H9 (cell line): ENCODE results near the gene TSSK2. TPM values are rescaled to one million over a fixed set of nuclear protein-coding genes. Genes with fewer than 3 reads are reported as not detected.

Experiments
- DNase-seq: peaks from one replicate; pipeline ENCODE4 v3.0.0-alpha.2; 2017
- H2AFZ ChIP-seq: one replicate; pipeline ENCODE4 v1.6.1; 2013; ENCODE audit warnings: mild to moderate bottlenecking, low read length, control low read depth, moderate library complexity
- H2AK5ac ChIP-seq: 2 replicates; pipeline ENCODE4 v1.6.1; 2013; ENCODE audit warnings: low read length, control low read depth, mixed read lengths; ENCODE audit not compliant: insufficient read length
- H2BK120ac ChIP-seq: one replicate; pipeline ENCODE4 v1.6.1; 2013; ENCODE audit warnings: low read depth, mild to moderate bottlenecking, low read length, control low read depth, inconsistent platforms; ENCODE audit not compliant: poor library complexity, severe bottlenecking
- H2BK12ac ChIP-seq: 2 replicates; pipeline ENCODE4 v1.6.1; 2013; ENCODE audit warnings: low read length, control low read depth, mixed read lengths, low read depth; ENCODE audit not compliant: insufficient read length
- H2BK15ac ChIP-seq: 2 replicates; pipeline ENCODE4 v1.6.1; 2013; ENCODE audit warnings: low read depth, low read length, control low read depth
- H2BK20ac ChIP-seq: one replicate; pipeline ENCODE4 v1.6.1; 2013; ENCODE audit warnings: low read depth, mild to moderate bottlenecking, low read length, control low read depth, inconsistent platforms; ENCODE audit not compliant: poor library complexity, severe bottlenecking
- H2BK5ac ChIP-seq: 2 replicates; pipeline ENCODE4 v1.6.1; 2013; ENCODE audit warnings: low read length, control low read depth, mixed read lengths; ENCODE audit not compliant: insufficient read length
- H3K14ac ChIP-seq: 2 replicates; pipeline ENCODE4 v1.6.1; 2013; ENCODE audit warnings: low read length, control low read depth; ENCODE audit not compliant: insufficient read depth
- H3K18ac ChIP-seq: 2 replicates; pipeline ENCODE4 v1.6.1; 2013; ENCODE audit warnings: low read depth, mild to moderate bottlenecking, mixed read lengths, low read length, control low read depth; ENCODE audit not compliant: insufficient read length
- H3K23ac ChIP-seq: 2 replicates; pipeline ENCODE4 v1.6.1; 2013; ENCODE audit warnings: low read length, control low read depth, mixed read lengths, low read depth; ENCODE audit not compliant: insufficient read length
- H3K23me2 ChIP-seq: 2 replicates; pipeline ENCODE4 v1.6.1; 2013; ENCODE audit warnings: low read depth, mild to moderate bottlenecking, mixed read lengths, low read length, control low read depth; ENCODE audit not compliant: insufficient read length, poor library complexity, severe bottlenecking
- H3K27ac ChIP-seq: 2 replicates; pipeline ENCODE4 v1.5.1; 2013; ENCODE audit warnings: low read length, control low read depth, mixed read lengths, low read depth; ENCODE audit not compliant: insufficient read length
- H3K27me3 ChIP-seq: 2 replicates; pipeline ENCODE4 v1.6.1; 2013; ENCODE audit warnings: low read length, control low read depth, inconsistent platforms; ENCODE audit not compliant: insufficient read depth
- H3K4ac ChIP-seq: 2 replicates; pipeline ENCODE4 v1.6.1; 2013; ENCODE audit warnings: low read depth, mild to moderate bottlenecking, control low read depth, inconsistent platforms, low read length, moderate library complexity
- H3K4me1 ChIP-seq: 2 replicates; pipeline ENCODE4 v1.6.1; 2013; ENCODE audit warnings: low read length, control low read depth, inconsistent platforms; ENCODE audit not compliant: insufficient read depth
- H3K4me2 ChIP-seq: 2 replicates; pipeline ENCODE4 v1.6.1; 2013; ENCODE audit warnings: low read length, control low read depth, mixed read lengths; ENCODE audit not compliant: insufficient read length, insufficient read depth
- H3K56ac ChIP-seq: 2 replicates; pipeline ENCODE4 v1.6.1; 2013; ENCODE audit warnings: low read depth, mild to moderate bottlenecking, mixed read lengths, low read length, control low read depth; ENCODE audit not compliant: insufficient read length
- H3K79me1 ChIP-seq: 2 replicates; pipeline ENCODE4 v1.6.1; 2013; ENCODE audit warnings: low read depth, mild to moderate bottlenecking, moderate library complexity, low read length, control low read depth, inconsistent platforms; ENCODE audit not compliant: insufficient read depth, poor library complexity, severe bottlenecking
- H3K79me2 ChIP-seq: 2 replicates; pipeline ENCODE4 v1.6.1; 2013; ENCODE audit warnings: low read length, control low read depth, inconsistent platforms; ENCODE audit not compliant: insufficient read depth
- H3K9ac ChIP-seq: 2 replicates; pipeline ENCODE4 v1.6.1; 2013; ENCODE audit warnings: low read length, control low read depth, mixed read lengths; ENCODE audit not compliant: insufficient read length; ENCODE audit errors: extremely low read depth
- H3K9me3 ChIP-seq: one replicate; pipeline ENCODE4 v1.6.1; 2013; ENCODE audit warnings: low read depth, low read length, inconsistent platforms; ENCODE audit not compliant: control insufficient read depth
- H3T11ph ChIP-seq: one replicate; pipeline ENCODE4 v1.6.1; 2013; ENCODE audit warnings: mild to moderate bottlenecking, low read length, control low read depth, inconsistent platforms
- H4K20me1 ChIP-seq: one replicate; pipeline ENCODE4 v1.6.1; 2013; ENCODE audit not compliant: control insufficient read depth, insufficient read length, insufficient read depth
- H4K5ac ChIP-seq: 2 replicates; pipeline ENCODE4 v1.6.1; 2013; ENCODE audit warnings: low read depth, mild to moderate bottlenecking, mixed read lengths, low read length, control low read depth; ENCODE audit not compliant: insufficient read length
- H4K8ac ChIP-seq: replicated peaks from 2 replicates; pipeline ENCODE4 v1.6.1; 2013; ENCODE audit warnings: low read length, control low read depth, mixed read lengths, low read depth; ENCODE audit not compliant: insufficient read length
- H4K91ac ChIP-seq: 2 replicates; pipeline ENCODE4 v1.6.1; 2013; ENCODE audit warnings: low read depth, mild to moderate bottlenecking, moderate library complexity, mixed read lengths, low read length, control low read depth; ENCODE audit not compliant: insufficient read length
- H3K27ac Mint-ChIP-seq, 3 experiments: 2 replicates in 2 of 3; 3 replicates in 1 of 3; pipeline ENCODE4 v1.8.0; 2020 to 2021; ENCODE audit warnings: mixed read lengths in 3 of 3, mild to moderate bottlenecking in 1 of 3, moderate library complexity in 1 of 3
- H3K27me3 Mint-ChIP-seq: 2 replicates; pipeline ENCODE4 v1.8.0; 2021; ENCODE audit warnings: low read depth, mild to moderate bottlenecking, moderate library complexity, mixed read lengths
- H3K36me3 Mint-ChIP-seq, 3 experiments: 2 replicates in 2 of 3; 3 replicates in 1 of 3; pipeline ENCODE4 v1.8.0; 2020 to 2021; ENCODE audit warnings: low read depth in 3 of 3, mixed read lengths in 3 of 3; ENCODE audit not compliant: insufficient read depth in 1 of 3
- H3K4me1 Mint-ChIP-seq, 2 experiments: 2 replicates each; pipeline ENCODE4 v1.8.0; 2020; ENCODE audit warnings: mixed read lengths in 2 of 2
- H3K4me3 Mint-ChIP-seq, 2 experiments: 2 replicates in 1 of 2; 3 replicates in 1 of 2; pipeline ENCODE4 v1.8.0; 2020 to 2021; ENCODE audit warnings: mild to moderate bottlenecking in 2 of 2, mixed read lengths in 2 of 2, moderate library complexity in 1 of 2
- H3K9me3 Mint-ChIP-seq, 2 experiments: 2 replicates in 1 of 2; 3 replicates in 1 of 2; pipeline ENCODE4 v1.8.0; 2020; ENCODE audit warnings: mild to moderate bottlenecking in 2 of 2, mixed read lengths in 2 of 2, moderate library complexity in 1 of 2
- WGBS: extraction: QIAGEN DNeasy Blood & Tissue Kit; methylation state at CpG from one replicate; pipeline ENCODE4 v1.1.7; 2013; ENCODE audit warnings: missing lambda C conversion rate, low lambda C conversion rate, mixed read lengths; ENCODE audit not compliant: insufficient read length; ENCODE audit errors: extremely low coverage; 5-methylcytosine and 5-hydroxymethylcytosine counted together
- total RNA-seq: library from RNA; stranded (reverse); gene quantifications from 2 replicates; pipeline ENCODE4 v1.2.1, GENCODE V29; 2021
- TF ChIP-seq, protein P1 (sequence below): fragments of 200-600 bp; sonication (generic); conservative IDR thresholded peaks from 3 replicates; pipeline ENCODE4 v1.8.0; 2021; ENCODE audit warnings: antibody characterized with exemption, mild to moderate bottlenecking

Gene TSSK2
- total RNA-seq, 1 experiment from 2014 or later, result not detected

DNA sequence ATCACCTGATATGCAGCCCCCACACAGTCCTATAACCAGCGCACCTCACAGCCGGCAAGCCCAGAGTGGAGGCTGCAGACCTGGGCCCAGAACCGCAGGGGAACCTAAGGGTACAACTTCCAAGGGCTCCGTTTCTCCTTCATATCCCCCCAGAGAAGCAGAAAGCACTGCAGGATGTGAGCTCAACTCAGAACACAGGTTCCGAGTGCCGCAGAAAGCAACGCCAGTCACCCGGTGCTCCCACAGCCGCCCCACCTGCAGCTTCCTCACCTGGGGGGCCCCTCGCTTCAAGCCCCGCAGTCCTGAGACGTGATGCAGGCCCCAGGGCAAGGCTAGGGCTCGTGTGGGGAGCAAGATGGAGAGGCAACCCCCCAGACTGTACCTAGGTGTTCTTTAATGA is 2.5 kb downstream of the TSSK2 start:
- Histone ChIP-seq H4K5ac (no peak overlapping the region), H2AK5ac (no peak overlapping the region), H2BK15ac (no peak overlapping the region), H3K23me2 (no peaks in the 10 kb centered on the region), H3K4ac (no peak overlapping the region), H3K27ac (no peak overlapping the region), H3K9me3 (no peaks in the 10 kb centered on the region), H3K14ac (no peak overlapping the region), H4K20me1 (no peaks in the 10 kb centered on the region), H3K79me1 (no peaks in the 10 kb centered on the region), H2BK120ac (no peak overlapping the region), H3K56ac (no peak overlapping the region), H3K23ac (no peak overlapping the region), H3K79me2 (no peaks in the 10 kb centered on the region), H3K18ac (no peak overlapping the region), H2AFZ (no peak overlapping the region), H2BK20ac (no peak overlapping the region), H3K4me1 (no peaks in the 10 kb centered on the region), H2BK12ac (no peak overlapping the region), H4K8ac (no peak overlapping the region), H3T11ph (no peak overlapping the region), H3K4me2 (no peak overlapping the region), H3K27me3 (no peaks in the 10 kb centered on the region), H3K9ac (no peak overlapping the region), H4K91ac (no peak overlapping the region), H2BK5ac (no peak overlapping the region)
- no peaks in the 10 kb centered on the region; the same call in 1 of the 2 replicates for H3K27me3 Mint-ChIP-seq
- no CpG with 5 or more reads among the region's 13 CpGs for WGBS
- H3K4me3 Mint-ChIP-seq, result no peak overlapping the region
- H3K36me3 Mint-ChIP-seq, result peaks cover 17 to 58% (median 40%) of the 10 kb centered on the region in 3 experiments
- no peak for DNase-seq
- no peaks in the 10 kb centered on the region for H3K9me3 Mint-ChIP-seq
- no peaks in the 10 kb centered on the region; a peak in 1 of 4 replicates for H3K4me1 Mint-ChIP-seq
- H3K27ac Mint-ChIP-seq, result no peak overlapping the region
- TF ChIP-seq, protein P1, sequence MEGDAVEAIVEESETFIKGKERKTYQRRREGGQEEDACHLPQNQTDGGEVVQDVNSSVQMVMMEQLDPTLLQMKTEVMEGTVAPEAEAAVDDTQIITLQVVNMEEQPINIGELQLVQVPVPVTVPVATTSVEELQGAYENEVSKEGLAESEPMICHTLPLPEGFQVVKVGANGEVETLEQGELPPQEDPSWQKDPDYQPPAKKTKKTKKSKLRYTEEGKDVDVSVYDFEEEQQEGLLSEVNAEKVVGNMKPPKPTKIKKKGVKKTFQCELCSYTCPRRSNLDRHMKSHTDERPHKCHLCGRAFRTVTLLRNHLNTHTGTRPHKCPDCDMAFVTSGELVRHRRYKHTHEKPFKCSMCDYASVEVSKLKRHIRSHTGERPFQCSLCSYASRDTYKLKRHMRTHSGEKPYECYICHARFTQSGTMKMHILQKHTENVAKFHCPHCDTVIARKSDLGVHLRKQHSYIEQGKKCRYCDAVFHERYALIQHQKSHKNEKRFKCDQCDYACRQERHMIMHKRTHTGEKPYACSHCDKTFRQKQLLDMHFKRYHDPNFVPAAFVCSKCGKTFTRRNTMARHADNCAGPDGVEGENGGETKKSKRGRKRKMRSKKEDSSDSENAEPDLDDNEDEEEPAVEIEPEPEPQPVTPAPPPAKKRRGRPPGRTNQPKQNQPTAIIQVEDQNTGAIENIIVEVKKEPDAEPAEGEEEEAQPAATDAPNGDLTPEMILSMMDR, result no peak
